NCI-H2029 treated with DMSO at 0.1 percent for 48 hours (cell line): ENCODE results near the gene LSM7.

Source experiments
- DNase-seq: peaks from one replicate; lab custom pipeline; 2025; lab: John Stamatoyannopoulos, UW

Gene LSM7

DNA sequence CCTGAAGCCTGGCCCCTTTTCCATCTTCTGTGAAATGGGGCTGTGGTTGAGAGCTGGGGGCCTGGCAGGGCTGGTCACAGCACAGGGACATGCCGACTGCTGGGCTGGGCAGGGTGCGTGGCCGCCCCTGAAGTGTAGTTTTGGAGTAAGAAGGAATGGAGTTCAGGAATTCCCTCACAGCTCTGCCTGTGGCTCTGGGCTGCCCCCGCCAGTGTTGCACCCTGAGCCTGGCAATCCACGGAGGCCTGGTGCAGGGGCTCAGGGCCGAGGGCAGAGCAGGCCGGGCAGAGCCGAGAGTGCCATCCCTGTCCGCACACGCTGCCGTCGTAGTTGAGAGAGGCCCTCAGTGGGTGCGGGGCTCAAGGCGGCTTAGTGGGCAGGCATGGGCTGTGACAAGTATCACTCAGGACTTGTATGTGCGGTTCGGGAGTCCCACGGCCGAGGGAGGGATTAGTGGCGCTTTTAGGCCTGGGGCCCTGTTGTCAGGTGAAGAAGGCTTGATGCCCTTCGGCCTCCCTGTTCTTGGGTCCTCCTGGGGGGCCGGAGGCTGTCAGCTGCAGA lies 9.7 kb upstream of the LSM7 start:
- no peak for DNase-seq

DNA sequence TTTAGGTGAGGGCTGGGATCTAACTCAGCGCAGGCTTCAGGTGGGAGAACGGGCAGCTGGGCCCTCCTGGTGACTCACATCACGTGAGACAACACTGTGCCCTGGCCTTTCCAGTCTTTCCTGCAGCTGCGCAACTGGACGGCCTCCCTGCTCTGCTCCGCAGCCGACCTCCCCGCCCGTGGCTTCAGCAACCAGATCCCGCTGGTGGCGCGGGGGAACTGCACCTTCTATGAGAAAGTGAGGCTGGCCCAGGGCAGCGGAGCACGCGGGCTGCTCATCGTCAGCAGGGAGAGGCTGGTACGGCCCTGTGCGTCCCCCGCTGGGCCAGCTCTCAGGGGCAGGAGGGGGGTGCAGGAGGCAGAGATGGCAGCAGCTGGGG lies 8.9 kb upstream of the LSM7 start:
- no peak for DNase-seq

DNA sequence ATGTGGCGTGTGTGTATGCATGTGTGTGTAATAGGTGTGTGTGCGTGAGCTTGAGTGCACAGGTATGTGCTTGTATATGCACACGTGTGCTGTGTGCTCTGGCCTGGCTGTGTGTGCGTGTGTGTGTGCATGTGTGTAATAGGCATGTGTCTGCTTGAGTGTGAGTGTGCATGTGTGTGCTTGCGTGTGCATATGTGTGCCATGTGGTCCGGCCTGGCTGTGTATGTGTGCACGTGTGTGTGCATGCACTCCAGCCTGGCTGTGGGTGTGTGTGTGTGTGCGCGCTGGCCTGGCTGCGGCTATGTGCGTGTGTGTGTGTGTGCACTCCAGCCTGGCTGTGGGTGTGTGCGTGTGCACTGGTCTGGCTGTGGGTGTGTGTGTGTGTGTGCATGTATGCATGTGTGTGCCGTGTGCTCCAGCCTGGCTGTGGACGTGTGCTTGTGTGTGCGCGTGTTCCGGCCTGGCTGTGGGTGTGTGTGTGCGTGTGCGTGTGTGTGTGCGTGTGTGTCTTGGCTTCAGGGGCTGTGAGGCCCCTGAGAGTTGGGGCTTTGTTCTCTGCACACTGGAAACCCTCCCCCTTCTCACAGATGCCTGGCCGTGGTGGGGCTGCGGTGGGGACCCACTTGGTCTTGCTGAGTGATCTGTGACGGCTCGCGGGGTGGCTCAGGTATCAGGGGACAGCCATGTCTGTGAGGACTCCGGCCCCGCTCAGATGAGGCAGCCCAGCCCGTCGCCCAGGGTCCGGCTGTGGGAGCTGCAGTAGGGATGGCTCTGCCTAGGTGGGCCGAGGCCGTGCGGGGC lies 8.3 kb upstream of the LSM7 start:
- no peak for DNase-seq

DNA sequence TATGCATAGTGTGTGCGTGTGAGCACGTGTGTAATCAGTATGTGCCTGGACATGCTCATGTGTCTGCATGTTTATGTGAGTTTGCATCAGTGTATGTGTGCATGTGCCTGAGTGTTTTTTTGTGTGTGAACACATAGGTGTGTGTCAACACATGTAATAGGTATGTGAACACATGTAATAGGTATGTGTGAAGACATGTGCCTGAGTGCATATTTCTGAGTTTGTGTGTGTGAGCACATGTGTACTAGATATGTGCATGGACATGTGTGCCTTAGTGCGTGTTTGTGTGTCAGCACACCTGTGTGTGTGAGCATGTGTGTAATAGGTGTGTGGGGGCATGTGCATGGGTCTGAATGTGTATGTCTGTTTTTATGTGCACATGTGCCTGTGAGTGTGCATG lies 7.5 kb upstream of the LSM7 start:
- no peak for DNase-seq

DNA sequence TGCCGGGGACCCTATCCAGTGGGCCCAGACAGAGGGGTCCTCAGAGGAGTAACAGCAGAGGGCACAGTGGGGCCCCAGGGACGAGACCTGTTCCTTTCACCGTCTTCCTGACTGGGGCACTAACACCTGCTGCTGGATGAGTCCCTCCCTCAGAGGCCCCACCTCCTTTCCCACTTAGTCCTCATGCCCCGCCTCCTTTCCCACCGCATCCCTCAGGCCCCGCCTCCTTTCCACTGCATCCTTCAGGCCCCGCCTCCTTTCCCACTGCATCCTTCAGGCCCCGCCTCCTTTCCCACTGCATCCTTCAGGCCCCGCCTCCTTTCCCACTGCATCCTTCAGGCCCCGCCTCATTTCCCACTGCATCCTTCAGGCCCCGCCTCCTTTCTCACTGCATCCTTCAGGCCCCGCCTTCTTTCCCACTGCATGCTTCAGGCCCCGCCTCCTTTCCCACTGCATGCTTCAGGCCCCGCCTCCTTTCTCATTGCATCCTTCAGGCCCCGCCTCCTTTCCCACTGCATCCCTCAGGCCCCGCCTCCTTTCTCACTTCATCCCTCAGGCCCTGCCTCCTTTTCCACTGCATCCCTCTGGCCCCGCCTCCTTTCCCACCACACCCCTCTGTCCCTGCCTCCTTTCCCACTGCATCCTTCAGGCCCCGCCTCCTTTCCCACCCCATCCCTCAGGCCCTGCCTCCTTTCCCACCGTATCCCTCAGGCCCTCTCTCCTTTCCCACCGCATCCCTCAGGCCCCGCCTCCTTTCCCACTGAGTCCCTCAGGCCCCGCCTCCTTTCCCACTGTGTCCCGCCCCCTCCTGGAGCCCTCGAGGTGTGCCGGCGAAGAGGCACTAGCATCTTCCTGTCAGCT lies 6.8 kb upstream of the LSM7 start:
- no peak for DNase-seq

DNA sequence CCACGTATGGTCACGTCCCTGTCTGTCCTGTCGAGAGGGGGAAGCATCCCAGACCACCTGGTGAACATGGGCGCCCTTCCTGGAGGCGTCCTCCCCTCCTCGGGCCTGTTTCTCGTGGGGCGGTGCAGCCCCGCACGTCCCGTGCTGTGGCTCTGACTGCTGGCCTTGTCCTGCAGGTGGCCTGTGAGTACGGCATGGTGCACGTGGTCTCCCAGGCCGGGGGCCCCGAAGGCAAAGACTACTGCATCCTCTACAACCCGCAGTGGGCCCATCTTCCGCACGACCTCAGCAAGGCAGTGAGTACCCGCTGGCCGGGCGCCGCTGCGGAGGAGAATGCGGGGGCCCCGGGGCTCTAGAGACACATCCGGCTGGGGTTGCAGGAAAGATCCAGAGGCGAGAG lies 6.0 kb upstream of the LSM7 start:
- no peak for DNase-seq

DNA sequence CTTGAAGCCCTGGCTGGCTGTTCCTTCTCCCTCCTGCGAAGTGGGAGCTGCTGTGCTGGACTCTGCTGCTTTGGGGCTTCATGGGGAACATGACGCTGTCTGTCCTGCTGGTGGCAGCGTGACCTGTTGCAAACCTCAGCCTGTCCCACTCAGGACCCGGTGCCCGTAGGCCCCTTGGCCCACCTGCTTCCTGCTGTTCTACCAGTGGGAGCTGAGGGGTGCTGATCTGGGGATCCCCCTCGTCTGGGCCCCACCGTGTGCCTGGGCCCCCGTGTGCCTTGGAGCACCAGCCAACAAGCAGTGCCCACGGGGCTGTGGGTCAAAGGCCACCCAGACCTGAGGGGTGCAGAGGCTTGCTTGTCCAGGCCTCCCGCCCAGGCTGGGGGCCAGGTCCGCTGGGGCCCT lies 5.4 kb upstream of the LSM7 start:
- no peak for DNase-seq

DNA sequence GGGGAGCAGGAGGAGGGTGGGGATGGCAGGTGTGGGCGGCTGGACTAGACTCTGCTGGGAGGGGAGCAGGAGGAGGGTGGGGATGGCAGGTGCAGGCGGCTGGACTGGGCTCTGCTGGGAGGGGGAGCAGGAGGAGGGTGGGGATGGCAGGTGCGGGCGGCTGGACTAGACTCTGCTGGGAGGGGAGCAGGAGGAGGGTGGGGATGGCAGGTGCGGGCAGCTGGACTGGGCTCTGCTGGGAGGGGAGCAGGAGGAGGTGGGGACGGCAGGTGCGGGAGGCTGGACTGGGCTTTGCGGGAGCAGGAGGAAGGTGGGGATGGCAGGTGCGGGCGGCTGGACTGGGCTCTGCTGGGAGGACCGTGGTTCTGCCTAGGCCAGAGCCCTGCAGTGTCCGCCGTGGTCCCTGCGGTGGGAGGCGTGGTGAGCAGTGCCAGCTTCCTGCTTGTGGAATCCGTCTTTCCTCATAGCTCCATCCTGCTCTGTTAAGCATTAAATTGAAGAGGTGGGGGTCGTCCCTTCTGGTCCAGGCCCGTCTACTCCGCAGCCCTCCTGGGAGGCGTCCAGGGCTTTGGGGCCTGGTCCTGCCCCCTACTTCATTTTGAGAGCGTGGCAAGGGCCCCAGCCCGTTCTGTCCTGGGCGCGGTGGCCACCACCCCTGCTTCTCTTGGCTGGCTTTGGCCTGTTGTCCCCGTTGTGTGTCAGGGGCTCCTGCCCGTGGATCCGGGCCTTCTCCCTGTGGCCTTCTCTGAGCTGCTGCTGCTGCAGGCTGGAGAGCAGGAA lies 4.8 kb upstream of the LSM7 start:
- DNase-seq, result peak; percentile 83

DNA sequence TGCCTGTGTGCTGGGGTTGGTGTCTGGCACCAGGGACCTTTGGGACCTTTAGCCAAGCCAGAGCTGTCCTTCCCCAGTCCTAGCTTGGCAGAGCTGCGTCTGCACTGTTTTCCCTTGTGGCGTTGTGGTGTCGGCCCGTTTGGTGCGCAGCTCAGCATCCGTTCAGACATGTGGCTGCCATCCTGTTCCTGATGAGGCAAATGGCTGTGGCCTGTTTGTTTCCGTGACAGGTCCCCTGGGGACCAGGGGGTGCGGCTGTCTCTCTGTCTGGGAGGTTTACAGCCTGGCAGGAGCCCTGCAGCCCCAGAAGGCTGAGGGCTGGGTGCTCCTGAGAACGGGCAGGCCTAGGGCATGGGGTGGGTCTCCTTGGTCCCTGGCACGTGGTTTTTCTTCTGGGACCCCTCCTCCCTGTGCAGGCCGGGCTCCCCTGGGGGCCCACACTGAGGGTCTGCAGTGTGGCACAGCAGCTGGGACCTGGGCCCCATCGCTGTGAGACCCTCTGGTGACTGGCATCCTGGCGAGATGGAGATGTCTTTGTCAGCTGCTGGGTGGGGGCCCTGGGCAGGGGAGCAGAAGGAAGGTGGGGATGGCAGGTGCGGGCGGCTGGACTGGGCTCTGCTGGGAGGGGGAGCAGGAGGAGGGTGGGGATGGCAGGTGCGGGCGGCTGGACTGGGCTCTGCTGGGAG lies 4.1 kb upstream of the LSM7 start:
- DNase-seq, result no peak

DNA sequence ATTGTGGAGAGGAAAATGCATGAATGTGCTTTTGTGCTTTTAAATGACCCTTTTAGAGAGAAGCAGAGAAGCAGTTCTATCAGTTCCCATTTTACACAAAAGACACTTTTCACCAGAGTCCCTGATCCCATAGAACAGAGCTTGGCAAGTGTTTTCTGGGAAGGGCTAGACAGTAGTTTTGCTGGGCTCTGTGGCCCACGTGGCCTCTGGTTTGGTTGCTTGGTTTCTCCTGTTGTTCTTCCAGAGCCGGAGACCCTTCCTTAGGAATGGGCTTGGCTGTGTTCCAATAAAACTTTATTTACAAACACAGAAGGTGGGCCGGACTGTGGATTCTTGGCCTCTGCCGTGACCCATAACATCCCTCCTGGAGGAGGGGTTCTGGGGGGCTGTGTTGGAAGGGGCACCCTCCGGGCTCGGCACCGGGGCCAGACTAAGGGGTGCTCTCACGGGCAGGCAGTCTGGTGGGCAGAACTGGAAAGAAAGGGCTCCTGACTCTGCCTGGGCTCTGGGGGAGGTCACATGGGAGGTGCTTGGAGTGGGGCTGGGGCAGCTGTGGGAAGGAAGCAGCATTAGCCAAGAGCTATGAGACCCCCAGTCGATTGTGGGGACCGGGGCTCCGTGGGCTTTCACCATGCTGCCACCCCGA lies 3.3 kb upstream of the LSM7 start:
- DNase-seq, result peak; percentile 36

DNA sequence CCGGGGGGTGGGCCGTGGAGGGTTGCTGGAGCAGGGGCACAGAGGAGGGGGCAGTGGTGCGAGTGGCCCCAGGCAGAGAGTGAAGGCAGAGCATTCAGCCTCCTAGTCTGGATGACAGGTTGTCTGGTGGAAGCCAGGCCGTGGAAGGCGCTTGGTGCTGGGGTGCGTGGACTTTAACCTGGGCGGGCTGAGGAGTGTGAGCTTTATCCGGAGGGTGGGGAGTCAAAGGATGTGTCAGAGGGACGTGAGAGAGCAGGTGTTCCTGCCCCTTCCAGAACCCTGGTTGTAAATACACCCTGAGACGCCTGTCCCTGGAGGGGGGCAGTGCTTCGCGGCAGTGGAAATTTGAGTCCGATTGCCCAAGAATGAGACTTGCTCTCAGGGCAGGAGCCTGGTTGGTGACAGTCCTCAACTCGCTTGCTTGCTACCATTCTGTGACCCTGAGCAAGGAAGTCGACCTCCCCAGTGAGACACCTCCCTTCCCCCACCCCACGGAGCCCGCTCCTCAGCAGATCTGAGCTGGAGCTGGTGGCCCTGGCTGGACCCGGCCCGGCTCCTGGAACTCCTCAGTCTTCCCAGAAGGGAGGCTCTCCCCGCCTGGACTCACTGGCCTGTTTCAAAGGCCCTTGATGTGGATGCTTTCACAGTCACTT lies 2.4 kb upstream of the LSM7 start:
- DNase-seq, result peak; percentile 28

DNA sequence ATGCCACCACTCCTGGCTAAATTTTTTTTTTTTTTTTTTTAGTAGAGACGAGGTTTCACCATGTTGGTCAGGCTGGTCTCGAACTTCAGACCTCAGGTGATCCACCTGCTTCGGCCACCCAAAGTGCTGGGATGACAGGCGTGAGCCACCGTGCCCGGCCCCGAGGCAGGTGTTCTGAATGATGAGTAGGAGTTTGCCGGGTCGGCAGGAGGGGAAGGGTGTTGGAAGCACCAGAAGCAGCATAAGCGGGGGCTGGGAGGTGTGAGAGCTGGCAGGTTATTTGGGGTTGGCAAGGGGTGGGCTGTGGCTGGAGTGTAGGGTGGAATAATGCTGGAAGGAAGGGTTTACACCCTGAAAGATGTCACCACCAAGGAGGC lies 1.9 kb upstream of the LSM7 start:
- no peak for DNase-seq

DNA sequence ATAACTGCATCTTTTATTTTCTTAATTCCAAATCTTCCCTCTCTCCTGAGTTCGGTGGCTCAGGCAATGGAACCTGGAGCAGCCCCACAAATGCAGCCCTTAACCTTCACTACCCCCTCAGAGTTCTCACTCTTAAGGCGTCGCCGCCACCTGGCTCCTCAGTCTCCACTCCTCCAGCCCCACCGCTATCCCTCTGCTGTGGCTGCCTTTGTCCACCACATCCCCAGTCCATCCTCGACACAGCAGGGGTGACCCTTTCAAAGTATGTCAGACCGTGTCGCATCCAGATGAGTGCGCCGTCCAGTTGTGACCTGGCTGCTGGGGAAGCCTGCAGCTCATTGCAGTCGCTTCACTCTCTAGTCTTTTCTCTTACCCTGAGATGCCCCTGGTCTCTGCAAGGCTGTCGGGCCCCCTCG lies 1.1 kb upstream of the LSM7 start:
- no peak for DNase-seq

DNA sequence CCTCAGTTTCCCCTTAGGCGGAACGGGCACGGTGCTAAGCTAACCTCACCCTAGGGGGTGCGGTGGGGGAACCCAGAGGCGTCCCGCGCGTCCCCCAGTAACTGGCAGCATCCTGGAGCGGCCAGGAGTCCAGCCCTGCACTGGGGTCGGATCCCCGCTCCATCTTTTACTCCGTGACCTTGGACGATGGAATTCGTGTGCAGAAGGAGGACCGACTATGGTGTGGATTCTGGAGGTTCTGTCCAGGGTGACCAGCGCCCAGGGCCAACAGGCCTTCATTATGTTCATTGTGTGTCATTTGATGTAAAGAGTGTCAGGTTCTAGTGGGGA lies 728 bp upstream of the LSM7 start:
- DNase-seq, result no peak

DNA sequence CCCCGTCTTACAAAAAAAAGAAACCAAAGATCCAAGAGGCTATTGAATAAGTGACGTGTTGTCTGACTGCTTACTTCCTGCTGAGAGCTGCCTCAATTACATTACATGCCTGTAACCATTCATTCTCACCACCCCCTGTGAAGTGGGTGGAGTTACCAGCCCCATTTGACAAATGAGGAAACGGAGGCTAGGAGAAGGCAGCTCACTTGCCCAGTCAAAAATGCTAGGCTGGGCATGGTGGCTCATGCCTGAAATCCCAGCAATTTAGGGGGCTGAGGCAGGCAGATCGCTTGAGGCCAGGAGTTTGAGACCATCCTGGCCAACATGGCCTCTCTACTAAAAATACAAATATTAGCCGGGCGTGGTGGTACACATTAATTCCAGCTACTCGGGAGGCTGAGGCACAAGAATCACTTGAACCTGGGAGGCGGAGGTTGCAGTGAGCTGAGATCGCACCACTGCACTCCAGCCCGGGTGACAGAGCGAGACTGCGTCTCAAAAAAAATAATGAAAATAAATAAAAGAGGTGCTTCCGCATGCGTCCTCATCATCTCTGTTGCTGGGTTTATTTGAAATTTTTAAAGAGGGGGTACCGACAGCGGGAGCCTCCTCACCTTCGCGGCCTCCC lies 499 bp downstream of the LSM7 start:
- peak; percentile 43 for DNase-seq

DNA sequence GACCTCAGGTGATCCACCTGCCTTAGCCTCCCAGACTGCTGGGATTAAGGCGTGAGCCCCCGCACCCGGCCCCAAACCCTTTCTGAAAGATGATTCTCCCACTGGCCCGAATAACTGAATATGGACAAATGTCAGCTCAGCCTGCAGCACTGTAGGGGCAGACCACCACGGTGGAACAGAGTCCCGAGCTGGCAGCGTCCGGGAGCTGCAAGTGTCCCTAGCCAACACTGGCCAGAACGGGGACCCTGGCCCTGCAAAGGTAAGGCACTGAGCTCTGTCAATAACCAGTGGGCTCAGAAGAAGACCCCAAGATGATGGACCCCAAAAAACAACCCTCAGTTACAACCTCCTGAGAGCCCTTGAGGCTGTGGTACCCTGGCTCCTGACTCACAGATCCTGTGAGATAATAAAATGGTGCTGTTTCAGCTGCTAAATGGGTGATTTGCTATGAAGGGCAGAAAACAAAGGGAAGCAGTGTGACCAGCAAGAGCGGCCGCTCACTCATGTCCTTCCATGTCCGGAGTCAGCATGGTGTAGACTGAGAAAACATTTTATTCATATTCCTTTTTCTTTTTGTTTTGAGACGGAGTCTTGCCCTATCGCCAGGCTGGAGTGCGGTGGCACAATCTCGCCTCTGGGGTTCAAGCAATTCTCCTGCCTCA lies 1.6 kb downstream of the LSM7 start:
- no peak for DNase-seq

DNA sequence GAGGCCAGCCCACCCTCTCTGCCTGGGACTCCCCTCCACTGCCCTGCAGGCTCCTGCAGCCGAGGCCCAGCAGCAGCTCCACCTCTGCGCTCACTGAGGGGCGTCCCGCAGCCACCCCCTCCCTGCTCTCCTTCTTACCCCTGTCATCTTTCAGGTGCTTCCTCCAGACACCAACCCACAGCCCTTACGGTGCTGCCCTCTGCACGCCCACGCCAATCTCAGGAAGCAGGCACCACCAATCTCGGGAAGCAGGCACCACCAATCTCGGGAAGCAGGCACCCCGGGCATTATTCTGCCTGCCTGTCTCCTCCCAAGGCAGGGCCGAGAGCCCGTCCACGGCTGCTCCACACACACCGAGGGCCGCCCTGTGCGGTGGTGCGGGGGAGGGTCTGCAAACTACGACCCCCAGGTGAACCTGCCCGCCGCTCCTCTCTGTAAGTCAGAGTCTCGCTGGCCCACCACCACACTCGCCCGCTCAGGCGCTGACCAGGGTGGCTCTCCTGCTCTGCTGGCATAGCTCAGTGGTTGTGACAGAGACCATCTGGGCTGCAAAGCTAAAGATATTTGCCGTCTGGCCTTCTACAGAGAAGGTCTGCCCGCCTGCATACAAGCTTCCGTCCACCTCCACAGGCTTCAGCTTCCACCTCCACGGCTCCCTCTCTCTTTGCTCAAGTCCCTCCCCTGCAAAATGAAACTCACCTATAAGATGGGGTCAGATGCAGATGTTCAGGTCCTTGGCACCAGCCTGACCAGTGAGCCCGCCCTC lies 2.9 kb downstream of the LSM7 start:
- DNase-seq, result no peak

DNA sequence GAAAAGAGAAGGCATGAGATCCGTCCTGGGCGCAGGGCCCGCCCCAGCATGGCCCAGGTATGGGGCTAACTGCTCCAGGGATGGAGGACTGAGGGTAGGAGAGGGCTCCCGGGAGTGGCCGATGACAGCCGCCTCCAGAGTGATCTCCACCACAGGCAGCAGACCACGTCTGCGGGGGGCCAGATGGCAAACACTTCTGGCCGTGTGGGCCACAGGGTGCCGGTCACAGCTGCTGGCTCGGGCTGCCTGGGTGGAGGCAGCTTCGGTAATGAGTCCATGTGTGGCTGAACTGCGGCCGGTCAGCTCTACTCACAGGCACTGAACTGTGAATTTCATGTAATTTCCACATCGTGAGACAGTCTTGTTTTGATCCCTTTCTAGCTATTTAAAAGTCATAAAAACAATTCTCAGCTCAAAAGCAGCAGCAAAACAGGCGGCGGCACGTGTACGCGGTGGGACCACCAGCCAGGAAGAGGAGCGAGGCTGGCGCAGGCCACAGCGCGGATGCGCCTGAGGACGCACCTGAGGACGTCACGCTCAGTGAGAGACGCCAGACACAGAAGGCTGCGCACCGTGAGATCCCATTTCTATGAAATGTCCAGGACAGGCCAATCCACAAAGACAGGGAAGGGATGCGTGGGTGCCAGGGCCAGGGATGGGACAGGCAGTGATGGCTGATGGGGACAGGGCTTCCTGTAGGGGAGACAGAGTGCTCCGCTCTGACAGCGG lies 4.0 kb downstream of the LSM7 start:
- DNase-seq, result no peak
